Ovary (tissue), 9 donors: Measurements from ENCODE around the gene CDK9. TPM values are rescaled to one million over a fixed set of nuclear protein-coding genes. Genes with fewer than 3 reads are reported as not detected.
A peak's percentile ranks its signal among the peaks of the same experiment; 100 is the strongest.

Experiments used
- DNase-seq, 5 donors: peaks; one replicate each; pipeline ENCODE4 v3.0.0-alpha.2; 2019 to 2020
- H3K27ac ChIP-seq, 2 donors: fragments of 200-600 bp; one replicate each; pipeline versions ENCODE4 v1.5.1 to v1.8.0; 2019 to 2022
- H3K27me3 ChIP-seq: fragments of 200-600 bp; one replicate; pipeline ENCODE4 v1.8.0; 2022
- H3K36me3 ChIP-seq: fragments of 200-600 bp; sonication (generic); one replicate; pipeline ENCODE4 v1.5.1; 2019
- H3K4me1 ChIP-seq: one replicate; pipeline ENCODE4 v1.8.1; 2013; ENCODE audit warnings: mild to moderate bottlenecking, moderate library complexity; ENCODE audit not compliant: insufficient read depth
- H3K4me3 ChIP-seq: fragments of 200-600 bp; sonication (generic); one replicate; pipeline ENCODE4 v1.5.1; 2017
- H3K9me3 ChIP-seq, 2 donors: fragments of 200-600 bp in 1 of 2; sonication (generic) in 1 of 2; one replicate each; pipeline versions ENCODE4 v1.5.1 to v1.8.1; 2013 to 2019; ENCODE audit warnings: mild to moderate bottlenecking in 1 of 2, moderate library complexity in 1 of 2
- CTCF ChIP-seq, 3 donors: fragments of 450-650 bp in 2 of 3; fragments of 200-600 bp in 1 of 3; IDR thresholded peaks; one replicate each; pipeline versions ENCODE4 v1.5.1 to v1.8.0; 2016 to 2022; ENCODE audit warnings: antibody characterized with exemption in 3 of 3, mild to moderate bottlenecking in 1 of 3
- EP300 ChIP-seq: sonication (generic); formaldehyde crosslinking; IDR thresholded peaks from one replicate; pipeline ENCODE4 v1.6.1; 2017; ENCODE audit warnings: antibody characterized with exemption
- POLR2A ChIP-seq: fragments of 450-650 bp; IDR thresholded peaks from one replicate; pipeline ENCODE4 v1.6.1; 2017; ENCODE audit warnings: antibody characterized with exemption, mild to moderate bottlenecking, moderate library complexity
- WGBS, 3 donors: extraction: QIAGEN DNeasy Blood & Tissue Kit in 1 of 3; methylation state at CpG; one replicate each; pipeline versions ENCODE4 v1.1.5 to v1.1.7; 2013 to 2017; 5-methylcytosine and 5-hydroxymethylcytosine counted together
- intact Hi-C, 4 donors: fragments of 100-400 bp; cut with DNase I; formaldehyde crosslinking; loops; one replicate each; pipeline versions ENCODE4 v1.11.0 to v1.15.1; 2022 to 2023
- polyA plus RNA-seq, 2 donors: library from polyadenylated mRNA; stranded (reverse); fragments of 200-250 nt in 1 of 2; fragments of 350-450 nt in 1 of 2; fragmentation: Illumina TruSeq in 1 of 2; extraction: RNeasy Lipid Tissue Mini Kit (QIAGEN cat#74804) in 1 of 2; gene quantifications; one replicate each; pipeline ENCODE4 v1.2.3, GENCODE V29; 2013 to 2014
- total RNA-seq, 7 donors: library from RNA; depleted of rRNA in 2 of 7; stranded (reverse); fragments of >200 nt in 2 of 7; fragmentation: NEBNext Ultra II Directional in 3 of 7; extraction: Animal tissue kit (Norgen Biotek cat#: 25700) in 3 of 7; gene quantifications; one replicate each; pipeline versions ENCODE4 v1.1.0 to v1.2.4, GENCODE V29; 2016 to 2023
- donor health status: DM: no; HTN: no; CAD: no; lungs with moderate emphysema.
- donor health status: DM: no; HTN: no; CAD: no.
- donor health status: Bipolar disorder and iron deficiency.
- donor health status: DM: yes; HTN: yes; CAD: no.
- donor health status: DM: no; HTN: no; CAD: no.
- donor health status: DM: yes; HTN: yes; CAD: no.

The CDK9 gene
- total and polyA plus RNA-seq, 9 donors = 71.7 to 209 (median 129) TPM

GRCh38 chr9:127792417-127793031, 6.7 kb downstream of the CDK9 start:
- H3K36me3 ChIP-seq = no peaks in the 10 kb centered on the region
- peak overlapping the region in 1 of 2 donors; percentile 72 for H3K27ac ChIP-seq
- intact Hi-C loops = loop anchor here in 1 of 4 donors (5.0 to 10.0 kb wide), 2 partner anchors 72 to 130 kb away; no protein-coding TSS in a partner anchor
- no peaks in the 10 kb centered on the region for H3K27me3 ChIP-seq
- peaks cover 29% of the 10 kb centered on the region for H3K4me1 ChIP-seq
- TF ChIP-seq POLR2A (no peak), EP300 (no peak), CTCF (IDR thresholded peaks at IDR 0.05) (no peak)
- peak in 2 of 5 donors; percentile 7 to 39 for DNase-seq
- WGBS, 3 donors = 51 to 55% (median 54%) methylated on average over 7 of the region's 7 CpGs
- no peak overlapping the region for H3K4me3 ChIP-seq
- H3K9me3 ChIP-seq = no peaks in the 10 kb centered on the region

GRCh38 chr9:127793093-127793708, 7.4 kb downstream of the CDK9 start:
- Histone ChIP-seq H3K27ac (peak overlapping the region in 1 of 2 donors; percentile 72), H3K27me3 (no peaks in the 10 kb centered on the region), H3K9me3 (no peaks in the 10 kb centered on the region), H3K4me1 (peaks cover 29% of the 10 kb centered on the region), H3K4me3 (no peak overlapping the region), H3K36me3 (no peaks in the 10 kb centered on the region)
- intact Hi-C loops = loop anchor here in 1 of 4 donors (5.0 to 10.0 kb wide), 2 partner anchors 72 to 129 kb away; no protein-coding TSS in a partner anchor
- WGBS, 3 donors = 39 to 48% (median 44%) methylated on average over 7 to 8 of the region's 8 CpGs
- TF ChIP-seq CTCF (IDR thresholded peaks at IDR 0.05) = no peak
- no peak for TF ChIP-seq POLR2A
- TF ChIP-seq EP300 = no peak
- DNase-seq = peak in 3 of 5 donors; percentile 27 to 39 (median 36)

GRCh38 chr9:127794001-127794791, 8.4 kb downstream of the CDK9 start:
- WGBS, 3 donors = 40 to 49% (median 44%) methylated on average over 14 of the region's 14 CpGs
- intact Hi-C loops = loop anchor here in 1 of 4 donors (5.0 to 10.0 kb wide), 2 partner anchors 71 to 128 kb away; no protein-coding TSS in a partner anchor
- Histone ChIP-seq H3K4me3 (no peak overlapping the region), H3K27ac (peak overlapping the region; percentile 72 to 73), H3K4me1 (peaks cover 31% of the 10 kb centered on the region), H3K27me3 (no peaks in the 10 kb centered on the region), H3K36me3 (no peaks in the 10 kb centered on the region), H3K9me3 (no peaks in the 10 kb centered on the region)
- peak in 3 of 5 donors; percentile 23 to 46 (median 37) for DNase-seq
- TF ChIP-seq CTCF (IDR thresholded peaks at IDR 0.05) (no peak), POLR2A (no peak), EP300 (no peak)

- peak overlapping the region; percentile 68 to 91 for H3K27ac ChIP-seq
- H3K4me3 ChIP-seq = no peak overlapping the region
- 9 to 26% (median 11%) methylated on average over 8 of the region's 8 CpGs for WGBS, 3 donors
- H3K9me3 ChIP-seq = no peaks in the 10 kb centered on the region
- no peaks in the 10 kb centered on the region for H3K36me3 ChIP-seq
- intact Hi-C loops = loop anchor here in 1 of 4 donors (10.0 kb wide), 1 partner anchor 68 kb away; no protein-coding TSS in a partner anchor
- peak; percentile 90 to 93 (median 92) for DNase-seq
- no peak for TF ChIP-seq POLR2A
- no peak for TF ChIP-seq CTCF (IDR thresholded peaks at IDR 0.05)
- H3K4me1 ChIP-seq = peaks cover 31% of the 10 kb centered on the region
- no peaks in the 10 kb centered on the region for H3K27me3 ChIP-seq
Observed at GRCh38 chr9:127796225-127796813, 10.5 kb downstream of the CDK9 start.
